GM12891 (cell line): ENCODE data around the gene HSD17B11.
"Not testable (repeated sequence)": the region's sequence is repeated elsewhere in the genome, so short reads cannot be mapped to it uniquely, and the experiment has no call there.

Experiments
- DNase-seq: peaks from one replicate; pipeline ENCODE4 v3.0.0; 2011; ENCODE audit warnings: low spot score; ENCODE audit not compliant: insufficient read length
- FAIRE-seq: peaks from 2 replicates; lab custom pipeline; 2011; peaks lifted over from hg19 to GRCh38; lab: Jason Lieb, UNC
- PAX5 ChIP-seq: IDR thresholded peaks from 2 replicates; pipeline ENCODE4 v1.6.1; 2011; ENCODE audit warnings: low read length, moderate library complexity, mild to moderate bottlenecking; ENCODE audit not compliant: insufficient read depth, severe bottlenecking
- POLR2A ChIP-seq: IDR thresholded peaks from 2 replicates; pipeline ENCODE4 v1.6.1; 2011; ENCODE audit warnings: low read depth, low read length, control low read depth
- POLR2AphosphoS5 ChIP-seq: IDR thresholded peaks from 2 replicates; pipeline ENCODE4 v1.6.1; 2011; ENCODE audit warnings: low read depth, low read length, control low read depth
- POU2F2 ChIP-seq: IDR thresholded peaks from 2 replicates; pipeline ENCODE4 v1.6.1; 2011; ENCODE audit warnings: low read depth, mild to moderate bottlenecking, control low read depth, low read length, moderate library complexity
- SPI1 ChIP-seq: IDR thresholded peaks from 2 replicates; pipeline ENCODE4 v1.6.1; 2011; ENCODE audit warnings: low read depth, low read length, control low read depth
- TAF1 ChIP-seq: IDR thresholded peaks from 2 replicates; pipeline ENCODE4 v1.6.1; 2011; ENCODE audit warnings: low read depth, low read length, control low read depth

Gene HSD17B11

DNA sequence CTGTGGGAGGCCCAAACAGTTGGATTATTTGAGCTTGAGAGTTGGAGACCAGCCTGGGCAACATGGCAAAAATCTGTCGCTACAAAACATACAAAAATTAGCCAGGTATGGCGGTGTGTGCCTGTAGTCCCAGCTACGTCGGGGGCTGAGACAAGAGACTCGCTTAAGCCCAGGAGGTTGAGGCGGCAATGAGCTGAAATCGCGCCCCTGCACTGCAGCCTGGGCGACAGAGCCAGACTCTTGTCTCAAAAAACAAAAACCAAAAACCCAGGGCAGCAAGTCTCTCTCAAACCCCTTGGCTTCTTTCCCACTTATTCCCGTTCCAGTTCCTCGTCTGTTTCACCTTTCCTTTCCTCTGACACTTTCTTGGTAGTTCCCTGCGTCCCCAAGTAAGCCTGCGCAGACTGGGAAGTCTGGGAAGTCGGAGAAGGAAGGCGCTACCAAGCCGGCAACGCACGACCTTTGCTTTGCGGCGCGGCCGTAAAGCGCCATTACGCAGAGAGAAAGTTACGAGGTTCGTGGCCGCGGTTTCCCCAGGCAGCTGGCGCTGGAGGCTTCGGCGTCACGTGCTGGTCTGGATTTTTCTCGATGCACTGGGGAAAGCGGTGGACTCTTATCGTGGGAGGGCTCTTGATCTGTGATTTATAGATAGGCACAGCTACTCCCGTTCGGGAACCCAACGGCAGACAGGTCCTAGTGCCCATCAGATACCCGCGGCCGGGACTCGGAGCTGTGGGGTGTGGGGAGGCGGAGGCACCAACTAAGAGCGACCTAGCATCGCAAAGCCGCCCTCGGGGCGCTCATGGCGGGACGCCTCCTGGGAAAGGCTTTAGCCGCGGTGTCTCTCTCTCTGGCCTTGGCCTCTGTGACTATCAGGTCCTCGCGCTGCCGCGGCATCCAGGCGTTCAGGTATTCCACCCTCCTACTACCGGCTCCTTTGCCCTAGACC is 31.4 kb upstream of the HSD17B11 start, which contains the start of gene NUDT9:
Gene NUDT9, plus strand, starts transcription at position 470 of the 949 bp plus-strand sequence. Its CDS starts 333 bp downstream, at position 803.
- FAIRE-seq (peak; percentile 89), DNase-seq (peak; percentile 74)
- TF ChIP-seq POU2F2: 0 out of 2 replicates have a peak, but pooled peaks have one; percentile 38
- TF ChIP-seq PAX5: no peak
- peak; percentile 76 for TF ChIP-seq POLR2A
- TF ChIP-seq POLR2AphosphoS5: peak; percentile 54
- TF ChIP-seq TAF1: peak; percentile 72
- no peak for TF ChIP-seq SPI1

GRCh38 chr4:87420276-87420830 is 29.4 kb upstream of the HSD17B11 start:
- no peak for DNase-seq
- TF ChIP-seq POU2F2 (no peak), SPI1 (no peak), POLR2A (no peak), TAF1 (no peak), POLR2AphosphoS5 (no peak), PAX5 (no peak)
- FAIRE-seq: no peak

GRCh38 chr4:87419578-87420249 is 28.7 kb upstream of the HSD17B11 start:
- no peak for FAIRE-seq
- no peak for DNase-seq
- TF ChIP-seq SPI1: no peak
- no peak for TF ChIP-seq POLR2AphosphoS5
- TF ChIP-seq TAF1: no peak
- no peak for TF ChIP-seq POLR2A
- no peak for TF ChIP-seq POU2F2
- no peak for TF ChIP-seq PAX5

DNA sequence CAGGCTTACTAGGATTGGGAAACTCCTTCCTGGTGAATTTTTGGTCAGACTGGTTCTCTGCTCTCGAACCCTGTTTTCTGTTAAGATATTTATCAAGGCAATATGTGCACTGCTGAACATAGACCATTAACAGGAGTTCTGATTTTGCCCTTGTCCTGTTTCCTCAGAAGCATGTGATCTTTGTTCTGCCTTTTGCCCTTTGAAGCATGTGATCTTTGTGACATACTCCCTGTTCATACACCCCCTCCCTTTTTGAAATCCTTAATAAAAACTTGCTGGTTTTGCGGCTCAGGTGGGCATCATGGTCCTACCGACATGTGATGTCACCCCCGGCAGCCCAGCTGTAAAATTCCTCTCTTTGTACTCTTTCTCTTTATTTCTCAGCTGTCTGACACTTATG is 27.4 kb upstream of the HSD17B11 start:
- not testable (repeated sequence) for FAIRE-seq, DNase-seq

GRCh38 chr4:87416965-87417364 is 26.0 kb upstream of the HSD17B11 start:
- TF ChIP-seq TAF1 (no peak), POLR2A (no peak), POLR2AphosphoS5 (no peak), POU2F2 (no peak), SPI1 (no peak), PAX5 (no peak)
- DNase-seq: no peak
- FAIRE-seq: no peak

DNA sequence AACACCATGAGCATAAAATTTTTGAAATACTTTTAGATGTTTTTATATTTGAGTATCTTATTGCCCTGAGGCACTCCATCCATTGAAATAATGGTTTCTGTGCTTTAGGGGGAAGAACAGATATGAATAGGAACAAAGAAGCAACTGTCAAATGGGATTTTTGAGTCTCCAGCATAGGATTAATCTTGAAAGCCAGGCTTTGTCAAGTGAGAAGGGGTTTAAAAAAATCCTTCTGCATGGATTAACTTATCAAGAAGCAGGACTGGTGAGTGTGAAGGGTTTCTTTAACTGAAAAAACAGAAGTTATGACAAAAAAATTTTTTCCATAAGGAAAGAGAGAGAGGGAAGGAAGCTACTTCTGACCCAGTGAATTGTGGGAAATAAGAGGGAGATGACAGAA is 23.8 kb upstream of the HSD17B11 start:
- FAIRE-seq (no peak), DNase-seq (no peak)
- TF ChIP-seq PAX5 (no peak), POLR2AphosphoS5 (no peak), POU2F2 (no peak), TAF1 (no peak), POLR2A (no peak), SPI1 (no peak)

GRCh38 chr4:87410679-87411078 is 19.7 kb upstream of the HSD17B11 start:
- DNase-seq: no peak
- FAIRE-seq: no peak
- TF ChIP-seq POU2F2 (no peak), POLR2A (no peak), PAX5 (no peak), POLR2AphosphoS5 (no peak), TAF1 (no peak), SPI1 (no peak)

DNA sequence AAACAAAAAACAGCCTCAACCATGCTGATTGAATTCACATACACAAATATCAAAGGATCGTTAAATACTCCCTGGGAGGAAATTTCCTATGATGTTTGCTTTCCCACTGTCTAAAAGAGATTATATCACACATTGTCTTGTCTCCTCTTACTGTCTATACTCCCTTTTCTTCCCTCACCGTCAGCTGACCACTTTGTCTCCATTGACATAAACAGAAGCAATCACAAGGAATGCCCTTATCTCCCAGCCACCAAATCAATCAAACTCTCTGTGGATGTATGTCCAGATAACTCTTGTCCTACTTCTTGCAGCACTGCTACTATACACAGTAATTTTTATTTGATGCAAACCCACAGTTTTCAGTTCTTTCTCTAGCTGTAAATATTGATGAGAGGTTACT is 19.2 kb upstream of the HSD17B11 start:
- FAIRE-seq: no peak
- TF ChIP-seq TAF1 (no peak), POU2F2 (no peak), PAX5 (no peak), POLR2A (no peak), SPI1 (no peak), POLR2AphosphoS5 (no peak)
- DNase-seq: no peak

DNA sequence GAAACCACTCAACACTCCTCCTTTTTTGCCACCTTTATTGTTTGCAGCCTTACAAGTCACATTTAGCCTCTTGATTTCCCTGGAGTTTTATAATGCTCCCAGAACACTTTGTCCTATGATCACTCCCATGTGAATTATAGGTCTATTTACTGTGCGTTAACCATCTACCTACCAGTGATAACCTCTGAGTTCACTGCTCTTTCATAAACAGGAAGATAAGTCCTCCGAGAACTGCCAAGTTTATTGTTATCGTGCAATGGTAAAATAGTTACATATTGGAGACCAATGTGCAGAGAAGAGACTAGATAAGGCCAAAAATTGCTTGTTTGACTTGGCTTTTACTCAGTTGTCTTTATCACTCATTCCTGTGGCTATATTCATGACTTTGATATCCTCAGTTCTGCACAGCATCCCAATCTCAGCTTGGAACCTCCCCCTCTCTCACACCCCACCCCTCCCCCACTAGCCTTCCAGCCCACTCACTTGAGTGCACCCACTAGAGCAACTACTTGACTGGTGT is 18.5 kb upstream of the HSD17B11 start:
- DNase-seq (no peak), FAIRE-seq (no peak)
- no peak for TF ChIP-seq POLR2A
- TF ChIP-seq TAF1: no peak
- TF ChIP-seq POLR2AphosphoS5: no peak
- TF ChIP-seq SPI1: no peak
- no peak for TF ChIP-seq PAX5
- TF ChIP-seq POU2F2: no peak

- DNase-seq, FAIRE-seq: not testable (repeated sequence)
Observed at GRCh38 chr4:87406902-87407301, 15.9 kb upstream of the HSD17B11 start.
